NCI-H82 (cell line): ENCODE measurements around the gene OGFOD1.
"Not testable (repeated sequence)": the region's sequence is repeated elsewhere in the genome, so short reads cannot be mapped to it uniquely, and the experiment has no call there.

ENCODE experiments used
- DNase-seq: peaks from one replicate; lab custom pipeline; 2025; lab: John Stamatoyannopoulos, UW

OGFOD1 gene

GRCh38 chr16:56480776-56481467, 29.6 kb downstream of the OGFOD1 start:
- DNase-seq = peak; percentile 95

GRCh38 chr16:56481468-56482122, 30.2 kb downstream of the OGFOD1 start:
- DNase-seq = peak; percentile 69

GRCh38 chr16:56482683-56483236, 31.4 kb downstream of the OGFOD1 start:
- DNase-seq = no peak

GRCh38 chr16:56483394-56483793, 32.0 kb downstream of the OGFOD1 start:
- no peak for DNase-seq

- DNase-seq = peak; percentile 48
These were observed 36.7 kb downstream of the OGFOD1 start for GRCh38 chr16:56488035-56488434.

- not testable (repeated sequence) for DNase-seq
These were observed 37.5 kb downstream of the OGFOD1 start for GRCh38 chr16:56488868-56489267.

GRCh38 chr16:56491657-56492261, 40.4 kb downstream of the OGFOD1 start:
- no peak for DNase-seq

- no peak for DNase-seq
These were observed 41.8 kb downstream of the OGFOD1 start for GRCh38 chr16:56493126-56493525.

- DNase-seq = no peak
These were observed 42.5 kb downstream of the OGFOD1 start for GRCh38 chr16:56493815-56494214.

GRCh38 chr16:56505181-56505580, 53.8 kb downstream of the OGFOD1 start:
- no peak for DNase-seq

GRCh38 chr16:56506941-56507340, 55.6 kb downstream of the OGFOD1 start:
- no peak for DNase-seq

- no peak for DNase-seq
These were observed 59.2 kb downstream of the OGFOD1 start for GRCh38 chr16:56510544-56510943.

- no peak for DNase-seq
These were observed 60.7 kb downstream of the OGFOD1 start for GRCh38 chr16:56512025-56512424.

- no peak for DNase-seq
These were observed 61.7 kb downstream of the OGFOD1 start for GRCh38 chr16:56513091-56513490.

- DNase-seq = peak; percentile 94
These were observed 62.6 kb downstream of the OGFOD1 start for GRCh38 chr16:56513972-56514371.

- peak; percentile 23 for DNase-seq
These were observed 63.5 kb downstream of the OGFOD1 start for GRCh38 chr16:56514845-56515244.

GRCh38 chr16:56515665-56516064, 64.3 kb downstream of the OGFOD1 start:
- DNase-seq = no peak

GRCh38 chr16:56517206-56517605, 65.9 kb downstream of the OGFOD1 start:
- DNase-seq = peak; percentile 45

GRCh38 chr16:56518425-56518824, 67.1 kb downstream of the OGFOD1 start:
- DNase-seq = no peak

GRCh38 chr16:56519459-56520250, 68.3 kb downstream of the OGFOD1 start, which contains the start of gene BBS2:
Gene BBS2, minus strand, starts transcription at chr16:56520024. Its CDS starts 162 bp downstream, at chr16:56519862.
- DNase-seq = peak; percentile 85

- no peak for DNase-seq
These were observed 68.9 kb downstream of the OGFOD1 start for GRCh38 chr16:56520251-56520577.

GRCh38 chr16:56525236-56525635, 73.9 kb downstream of the OGFOD1 start:
- DNase-seq = no peak
